ENCODE results near the gene NPAS3.

DNA sequence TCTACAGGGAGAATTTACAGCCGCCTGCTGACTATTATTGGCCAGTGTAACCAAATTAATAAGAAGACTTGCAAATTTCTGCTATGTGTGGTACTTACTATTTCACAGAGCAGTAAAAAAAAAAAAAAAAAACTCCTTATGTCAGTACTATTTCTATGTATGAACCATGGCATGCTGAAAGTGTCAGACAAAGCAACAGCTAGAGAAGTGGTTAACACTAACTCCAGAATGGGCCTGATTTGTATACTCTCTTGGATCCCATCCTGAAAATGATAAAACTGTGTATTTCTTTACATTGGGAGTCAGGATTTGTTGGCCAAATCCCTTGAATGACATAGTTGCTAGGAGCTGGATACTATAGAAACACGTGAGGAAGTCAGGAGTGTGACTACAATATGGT lies 595.4 kb downstream of the NPAS3 start:
- TF ChIP-seq, protein P1, sequence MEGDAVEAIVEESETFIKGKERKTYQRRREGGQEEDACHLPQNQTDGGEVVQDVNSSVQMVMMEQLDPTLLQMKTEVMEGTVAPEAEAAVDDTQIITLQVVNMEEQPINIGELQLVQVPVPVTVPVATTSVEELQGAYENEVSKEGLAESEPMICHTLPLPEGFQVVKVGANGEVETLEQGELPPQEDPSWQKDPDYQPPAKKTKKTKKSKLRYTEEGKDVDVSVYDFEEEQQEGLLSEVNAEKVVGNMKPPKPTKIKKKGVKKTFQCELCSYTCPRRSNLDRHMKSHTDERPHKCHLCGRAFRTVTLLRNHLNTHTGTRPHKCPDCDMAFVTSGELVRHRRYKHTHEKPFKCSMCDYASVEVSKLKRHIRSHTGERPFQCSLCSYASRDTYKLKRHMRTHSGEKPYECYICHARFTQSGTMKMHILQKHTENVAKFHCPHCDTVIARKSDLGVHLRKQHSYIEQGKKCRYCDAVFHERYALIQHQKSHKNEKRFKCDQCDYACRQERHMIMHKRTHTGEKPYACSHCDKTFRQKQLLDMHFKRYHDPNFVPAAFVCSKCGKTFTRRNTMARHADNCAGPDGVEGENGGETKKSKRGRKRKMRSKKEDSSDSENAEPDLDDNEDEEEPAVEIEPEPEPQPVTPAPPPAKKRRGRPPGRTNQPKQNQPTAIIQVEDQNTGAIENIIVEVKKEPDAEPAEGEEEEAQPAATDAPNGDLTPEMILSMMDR (IDR thresholded peaks at IDR 0.05): no peak
- no peak for TF ChIP-seq POLR2A (IDR thresholded peaks at IDR 0.05)
